NT2/D1 (cell line): Measurements from ENCODE around the gene CACNB2.

Experiments used
- SUZ12 ChIP-seq: IDR thresholded peaks from 2 replicates; pipeline ENCODE4 v1.6.1; 2011; ENCODE audit not compliant: insufficient read length, insufficient read depth; ENCODE audit errors: extremely low read depth
- YY1 ChIP-seq: IDR thresholded peaks from 2 replicates; pipeline ENCODE4 v1.6.1; 2011; ENCODE audit not compliant: insufficient read length, insufficient read depth
- ZNF274 ChIP-seq: IDR thresholded peaks from 2 replicates; pipeline ENCODE4 v1.6.1; 2011; ENCODE audit warnings: mild to moderate bottlenecking, low read depth, low read length

GRCh38 chr10:18325410-18325809 is 185.2 kb downstream of the CACNB2 start:
- TF ChIP-seq ZNF274, result no peak
- no peak for TF ChIP-seq YY1
- TF ChIP-seq SUZ12, result no peak
